Suppressor macrophage treated with lipopolysaccharide for 1 hour (primary cell): Measurements from ENCODE around the gene SS18L1.

Experiments used
- DNase-seq, 3 donors: peaks; one replicate each; pipeline ENCODE4 v3.0.0-alpha.2; 2020 to 2022

The SS18L1 gene

DNA sequence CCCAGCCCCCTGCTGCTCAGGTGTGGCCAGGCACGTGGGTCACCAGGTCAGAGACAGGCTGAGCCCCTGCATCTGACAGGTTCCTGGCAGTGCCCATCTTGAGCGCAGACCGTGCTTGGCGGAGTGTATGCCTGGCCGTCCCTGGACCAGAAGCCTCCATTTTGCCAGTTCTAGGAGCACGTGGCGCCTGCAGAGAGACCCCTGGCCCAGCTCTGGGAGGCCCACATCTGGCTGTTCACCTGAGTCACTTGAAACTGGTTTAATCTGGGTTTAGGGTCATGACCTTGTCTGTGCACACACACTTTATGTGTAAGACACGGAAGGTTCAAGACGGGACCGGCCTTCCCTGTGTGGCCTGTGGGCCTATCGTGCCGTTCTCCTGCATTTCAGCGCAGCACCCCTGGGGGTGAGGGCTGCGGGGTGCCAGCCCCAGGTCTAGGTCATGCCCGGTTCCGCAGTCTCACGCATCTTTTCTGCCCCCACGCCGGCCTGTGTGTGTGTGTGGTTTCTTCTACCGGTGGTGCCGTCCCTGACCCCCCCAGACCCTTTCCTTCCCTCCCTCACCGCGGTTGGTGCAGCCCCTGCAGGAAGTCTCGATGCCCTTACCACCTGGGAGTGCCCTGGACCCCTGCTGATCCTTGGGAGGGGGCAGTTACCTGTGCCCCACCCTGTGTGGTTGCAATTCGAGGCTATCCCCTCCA, 14.0 kb downstream of the SS18L1 start:
- no peak for DNase-seq

DNA sequence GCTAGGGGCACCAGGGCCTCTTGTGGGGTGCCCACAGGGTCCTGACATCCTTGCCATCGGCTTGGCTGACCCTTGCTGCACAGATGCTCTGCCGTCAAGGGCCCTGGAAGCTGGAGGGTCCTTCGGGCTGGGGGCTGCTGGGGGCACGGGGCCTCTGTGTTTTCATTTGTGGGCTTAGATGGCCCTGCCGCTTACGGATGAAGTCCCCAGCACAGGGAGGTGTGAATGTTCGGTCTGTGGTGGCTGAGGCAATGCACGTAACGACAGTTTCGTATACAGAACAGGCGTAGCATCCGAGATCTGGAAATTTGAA, 14.5 kb downstream of the SS18L1 start:
- no peak for DNase-seq

DNA sequence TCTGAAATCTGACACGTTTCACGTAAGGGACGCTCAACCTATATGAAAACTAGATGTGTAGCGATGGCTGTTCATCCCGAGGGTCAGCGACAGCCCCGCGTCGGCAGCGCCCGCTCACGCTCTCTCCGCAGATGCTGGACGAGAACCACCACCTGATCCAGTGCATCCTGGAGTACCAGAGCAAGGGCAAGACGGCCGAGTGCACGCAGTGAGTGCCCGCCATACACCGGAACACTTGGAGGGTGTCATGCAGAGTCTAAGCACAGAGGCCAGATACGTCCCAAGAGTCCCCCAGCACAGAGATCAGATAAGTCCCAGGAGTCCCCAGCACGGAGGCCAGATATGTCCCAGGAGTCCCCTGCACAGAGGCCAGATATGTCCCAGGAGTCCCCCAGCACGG, 15.0 kb downstream of the SS18L1 start:
- no peak for DNase-seq

DNA sequence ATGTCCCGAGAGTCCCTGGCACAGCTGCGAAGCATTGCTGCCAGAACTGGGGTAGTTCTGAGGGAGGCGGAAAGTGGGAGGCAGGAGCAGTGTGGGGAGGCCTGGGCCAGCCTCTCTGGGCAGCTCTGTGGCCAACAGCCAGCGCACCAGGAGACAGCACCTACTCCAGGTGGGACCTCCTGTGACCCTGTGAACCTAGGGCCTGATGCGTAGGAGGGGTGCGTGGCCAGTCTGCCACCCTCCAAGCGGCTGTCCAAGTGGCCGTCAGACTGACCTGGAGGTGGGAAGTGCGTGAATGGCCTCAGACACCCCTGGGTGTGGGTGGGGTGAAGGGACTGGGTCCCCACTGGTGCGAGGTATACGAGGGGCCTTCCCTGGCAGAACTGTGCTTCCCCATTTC, 15.5 kb downstream of the SS18L1 start:
- DNase-seq = no peak

DNA sequence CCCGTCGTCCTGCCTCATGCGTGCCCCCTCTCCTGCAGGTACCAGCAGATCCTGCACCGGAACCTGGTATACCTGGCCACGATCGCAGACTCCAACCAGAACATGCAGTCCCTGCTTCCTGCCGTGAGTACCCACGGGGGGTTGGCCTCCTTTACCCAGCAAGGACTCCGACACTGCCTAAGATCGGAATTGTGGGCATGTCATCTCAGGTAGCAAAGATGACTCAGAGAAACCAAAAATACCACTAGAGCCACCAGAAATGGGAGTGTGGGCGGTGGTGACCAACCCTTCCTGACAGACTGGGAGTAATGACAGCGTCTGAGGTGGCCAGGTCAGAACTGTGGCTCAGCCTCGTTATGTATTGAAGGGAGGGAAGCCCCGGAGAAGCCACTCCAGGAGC, 16.3 kb downstream of the SS18L1 start:
- DNase-seq = no peak

DNA sequence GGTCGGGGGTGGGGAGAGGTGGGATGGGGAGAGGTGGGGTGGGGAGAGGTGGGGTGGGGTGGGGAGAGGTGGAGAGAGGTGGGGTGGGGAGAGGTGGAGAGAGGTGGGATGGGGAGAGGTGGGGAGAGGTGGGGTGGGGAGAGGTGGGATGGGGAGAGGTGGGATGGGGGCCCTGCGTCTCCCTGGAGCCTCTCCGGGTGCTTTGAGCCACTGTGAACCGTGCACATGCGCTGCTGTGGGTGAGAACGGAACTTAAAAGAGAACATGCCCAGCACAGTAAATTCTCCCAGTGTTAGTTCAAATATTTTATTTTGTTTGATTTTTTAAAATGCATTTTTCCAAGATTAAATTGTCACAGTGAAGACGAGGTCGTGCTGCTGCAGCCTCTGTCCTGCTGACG, 16.7 kb downstream of the SS18L1 start:
- DNase-seq = no peak

DNA sequence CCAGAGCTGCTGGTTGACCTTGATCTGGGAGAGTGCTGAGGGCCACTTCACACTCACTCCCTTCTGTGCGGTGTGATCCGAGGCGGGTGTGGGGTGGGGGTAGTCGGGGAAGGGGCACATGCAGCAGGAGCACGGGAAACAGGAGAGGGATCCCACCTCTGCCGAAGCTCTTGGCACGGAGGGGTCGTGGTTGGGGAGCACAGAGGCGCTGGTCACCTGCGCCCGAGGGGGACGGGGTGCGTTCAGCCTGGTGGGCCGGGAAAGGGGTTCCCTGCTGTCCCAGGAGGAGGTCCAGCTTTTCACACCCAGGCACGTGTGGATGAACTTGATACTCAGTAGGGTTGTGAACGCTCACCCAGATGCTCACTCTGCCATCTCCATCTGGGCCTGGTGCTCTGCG, 17.3 kb downstream of the SS18L1 start:
- no peak for DNase-seq

DNA sequence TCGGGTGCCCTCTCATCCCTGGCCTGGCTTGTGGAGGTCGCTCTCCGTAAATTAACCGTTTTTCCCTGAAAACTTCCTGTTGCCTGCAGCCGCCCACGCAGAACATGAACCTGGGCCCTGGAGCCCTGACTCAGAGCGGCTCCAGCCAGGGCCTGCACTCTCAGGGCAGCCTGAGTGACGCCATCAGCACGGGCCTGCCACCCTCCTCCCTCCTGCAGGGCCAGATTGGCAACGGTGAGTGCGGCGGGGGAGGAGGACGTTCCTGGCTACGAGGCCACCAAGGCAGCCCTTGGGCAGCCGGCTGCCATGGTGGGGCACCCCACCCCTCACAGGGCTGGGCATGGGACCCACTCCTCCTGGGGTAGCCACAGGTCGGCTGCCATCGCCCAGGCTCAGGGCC, 17.8 kb downstream of the SS18L1 start:
- DNase-seq = no peak

DNA sequence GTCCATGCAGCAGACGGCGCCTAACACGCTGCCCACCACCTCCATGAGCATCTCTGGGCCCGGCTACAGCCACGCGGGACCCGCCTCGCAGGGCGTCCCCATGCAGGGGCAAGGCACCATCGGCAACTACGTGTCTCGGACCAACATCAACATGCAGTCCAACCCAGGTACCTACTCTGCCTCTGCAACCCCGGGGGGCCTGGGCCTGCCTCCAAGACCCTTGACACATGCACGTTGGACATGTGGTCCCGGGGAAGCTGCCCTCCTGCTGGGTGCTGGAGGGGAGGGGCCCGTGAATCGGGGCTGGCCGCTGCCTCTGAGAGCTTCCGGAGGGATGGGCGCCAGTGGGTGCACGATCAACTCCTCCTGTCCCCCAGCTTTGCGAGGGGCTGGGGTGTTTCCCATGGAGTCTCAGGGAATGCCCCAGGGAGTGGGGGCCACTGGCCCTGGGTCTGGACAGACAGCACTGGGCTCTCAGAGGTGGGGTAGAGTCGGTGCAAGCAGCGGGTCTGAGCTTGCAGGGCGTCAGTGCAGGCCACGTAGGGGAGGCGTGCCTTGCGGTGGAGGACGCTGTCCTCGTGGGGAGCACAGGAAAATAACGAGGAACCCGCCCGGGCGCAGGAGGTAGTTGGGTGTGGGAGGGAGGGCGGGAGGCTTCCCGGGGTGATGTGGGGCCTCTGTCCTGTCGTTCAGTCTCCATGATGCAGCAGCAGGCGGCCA, 19.4 kb downstream of the SS18L1 start:
- DNase-seq = no peak

DNA sequence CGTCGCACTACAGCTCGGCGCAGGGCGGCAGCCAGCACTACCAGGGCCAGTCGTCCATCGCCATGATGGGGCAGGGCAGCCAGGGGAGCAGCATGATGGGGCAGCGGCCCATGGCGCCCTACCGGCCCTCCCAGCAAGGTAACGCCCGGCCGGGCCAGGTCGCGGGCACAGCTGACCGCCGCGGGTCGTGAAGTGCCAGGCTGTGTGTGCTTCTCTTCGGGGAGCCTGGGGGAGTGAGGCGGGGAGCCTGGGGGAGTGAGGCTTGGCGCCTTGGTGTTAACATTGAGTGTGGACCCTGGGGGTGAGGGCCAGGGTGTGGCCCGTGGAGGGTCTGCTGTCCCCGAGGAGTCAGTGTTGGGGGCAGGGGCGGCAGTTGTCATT, 19.9 kb downstream of the SS18L1 start:
- DNase-seq = no peak

DNA sequence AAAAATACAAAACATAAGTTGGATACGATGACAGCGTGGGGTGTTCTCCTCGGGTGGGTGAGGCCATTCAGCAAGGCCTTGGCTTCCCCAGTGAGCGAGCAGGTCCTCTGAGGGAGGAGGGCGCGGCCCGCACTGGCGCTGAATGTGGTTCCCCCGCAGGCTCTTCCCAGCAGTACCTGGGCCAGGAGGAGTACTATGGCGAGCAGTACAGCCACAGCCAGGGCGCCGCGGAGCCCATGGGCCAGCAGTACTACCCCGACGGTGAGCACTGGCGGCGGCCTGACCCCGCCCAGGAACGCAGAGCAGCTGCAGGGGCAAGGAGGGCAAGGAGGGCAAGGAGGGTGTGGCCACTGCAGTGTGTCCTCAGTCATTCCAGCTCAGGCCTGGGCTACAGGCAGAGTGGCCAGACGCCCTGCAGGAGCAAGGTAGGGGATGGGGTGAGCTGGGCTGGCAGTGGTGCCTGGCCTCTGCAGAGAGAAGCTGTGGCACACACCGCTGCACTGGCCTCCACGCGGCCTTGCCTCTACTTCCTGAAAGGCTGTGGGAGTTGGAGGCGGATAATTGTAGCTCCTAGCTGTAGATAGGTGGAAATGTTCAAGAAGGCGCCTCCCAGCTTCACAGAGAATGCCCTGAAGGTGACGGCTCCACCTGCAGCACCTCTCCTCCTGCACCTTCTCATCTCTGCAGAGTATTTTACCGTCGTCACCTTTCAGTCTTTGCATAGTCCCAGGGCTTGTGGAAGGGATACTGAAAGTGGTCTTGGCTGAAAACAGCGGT, 20.6 kb downstream of the SS18L1 start:
- DNase-seq = no peak

DNA sequence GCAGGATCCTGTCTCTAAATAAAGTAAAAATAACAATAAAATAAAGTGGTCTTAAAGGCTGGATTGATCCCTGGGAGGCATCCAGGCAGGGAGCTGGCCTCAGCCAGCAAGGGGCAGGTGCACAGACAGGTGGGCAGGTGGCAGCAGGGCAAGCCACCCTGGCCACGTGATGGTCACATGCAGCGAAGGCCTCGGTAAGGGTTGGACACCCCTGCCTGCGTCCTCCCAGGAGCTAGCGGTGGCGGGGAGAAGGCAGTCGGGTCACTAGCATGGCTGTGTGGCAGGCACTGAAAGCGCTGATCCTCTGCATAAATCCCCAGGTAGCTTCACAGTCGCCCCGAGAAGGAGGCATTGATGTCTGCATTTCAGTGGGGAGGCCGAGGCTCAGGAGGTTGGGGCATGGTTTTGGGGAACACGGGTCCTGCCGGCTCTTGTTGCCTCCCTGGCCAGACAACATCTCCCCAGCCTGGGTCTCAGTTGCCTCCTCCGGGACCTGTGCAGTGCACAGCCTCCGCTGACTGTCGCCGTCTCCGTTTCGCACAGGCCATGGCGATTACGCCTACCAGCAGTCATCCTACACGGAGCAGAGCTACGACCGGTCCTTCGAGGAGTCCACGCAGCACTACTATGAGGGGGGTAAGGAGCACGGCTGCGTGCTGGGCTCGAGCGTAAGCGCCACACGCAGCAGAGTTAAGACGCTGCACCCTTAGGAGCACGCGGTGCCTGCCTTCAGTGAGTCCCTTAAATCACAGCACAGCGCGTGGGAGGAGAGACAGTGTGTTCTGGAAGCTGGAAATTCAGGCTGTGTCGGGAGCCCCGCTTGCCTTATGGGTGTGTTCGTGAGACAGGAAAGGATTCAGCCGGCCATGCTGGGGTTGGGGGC, 21.6 kb downstream of the SS18L1 start:
- DNase-seq = no peak

DNA sequence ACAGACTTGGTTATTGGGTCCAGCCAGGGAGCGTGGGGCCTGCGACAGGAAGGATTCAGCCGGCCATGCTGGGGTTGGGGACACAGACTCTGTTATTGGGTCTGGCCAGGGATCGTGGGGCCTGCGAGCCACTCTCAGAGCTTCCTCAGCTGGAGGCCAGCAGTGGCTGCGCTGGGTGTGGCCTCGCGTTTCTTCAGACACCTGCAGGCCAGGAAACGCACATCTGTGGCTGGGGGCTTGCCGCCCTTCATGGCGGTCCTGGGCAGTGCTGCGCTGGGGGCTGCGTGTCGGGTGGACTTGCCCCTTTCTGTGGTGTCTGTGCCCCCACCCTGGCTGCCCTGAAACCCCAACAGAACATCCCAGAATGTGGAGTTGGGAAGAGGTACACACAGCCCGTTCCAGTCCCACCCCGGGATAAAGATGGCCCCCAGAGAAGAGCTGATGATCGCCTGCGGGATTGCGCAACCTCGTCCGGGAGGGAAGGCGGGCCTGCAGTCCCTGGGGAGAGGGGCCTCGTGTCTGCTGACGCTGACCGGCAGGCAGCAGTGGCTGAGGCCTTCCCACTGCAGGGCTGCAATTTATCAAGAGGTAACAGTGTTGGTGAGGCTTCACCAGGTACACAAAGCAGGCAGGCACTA, 22.3 kb downstream of the SS18L1 start:
- no peak for DNase-seq

DNA sequence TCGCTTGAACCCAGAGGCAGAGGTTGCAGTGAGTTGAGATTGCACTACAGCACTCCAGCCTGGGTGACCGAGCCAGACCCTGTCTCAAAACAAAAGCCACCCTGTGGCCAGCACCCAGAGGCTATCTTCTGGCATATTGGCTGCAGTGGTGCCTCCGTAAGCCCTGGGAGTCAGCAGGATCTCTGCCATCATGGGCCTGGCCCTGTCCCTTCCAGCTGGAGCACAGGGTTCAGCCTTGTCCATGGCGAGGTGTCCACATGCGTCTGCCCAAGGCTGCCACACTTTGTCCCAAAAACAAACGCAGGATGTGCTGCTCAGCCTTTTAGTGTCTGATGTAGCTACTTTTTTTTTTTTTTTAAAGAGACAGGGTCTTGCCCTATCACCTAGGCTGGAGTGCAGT, 23.9 kb downstream of the SS18L1 start:
- no peak for DNase-seq

DNA sequence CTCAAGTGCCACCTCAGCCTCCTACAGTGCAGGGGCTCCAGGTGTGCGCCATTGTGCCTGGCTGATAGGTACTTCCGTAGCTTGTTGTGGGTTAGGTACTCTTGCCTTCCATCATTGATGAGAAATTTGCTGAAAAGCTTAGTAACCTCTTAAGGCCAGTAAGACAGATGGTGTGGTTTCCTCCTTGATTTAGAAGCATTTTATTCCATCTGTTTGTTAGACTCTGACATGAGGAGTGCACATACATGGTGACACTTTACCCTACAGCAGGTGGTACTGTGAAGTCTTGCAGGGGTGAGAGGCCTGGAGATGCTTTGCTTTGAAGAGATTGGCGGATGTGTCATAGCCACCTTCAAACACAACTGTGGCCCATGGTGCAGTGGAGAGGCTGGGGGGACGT, 24.5 kb downstream of the SS18L1 start:
- DNase-seq = no peak

DNA sequence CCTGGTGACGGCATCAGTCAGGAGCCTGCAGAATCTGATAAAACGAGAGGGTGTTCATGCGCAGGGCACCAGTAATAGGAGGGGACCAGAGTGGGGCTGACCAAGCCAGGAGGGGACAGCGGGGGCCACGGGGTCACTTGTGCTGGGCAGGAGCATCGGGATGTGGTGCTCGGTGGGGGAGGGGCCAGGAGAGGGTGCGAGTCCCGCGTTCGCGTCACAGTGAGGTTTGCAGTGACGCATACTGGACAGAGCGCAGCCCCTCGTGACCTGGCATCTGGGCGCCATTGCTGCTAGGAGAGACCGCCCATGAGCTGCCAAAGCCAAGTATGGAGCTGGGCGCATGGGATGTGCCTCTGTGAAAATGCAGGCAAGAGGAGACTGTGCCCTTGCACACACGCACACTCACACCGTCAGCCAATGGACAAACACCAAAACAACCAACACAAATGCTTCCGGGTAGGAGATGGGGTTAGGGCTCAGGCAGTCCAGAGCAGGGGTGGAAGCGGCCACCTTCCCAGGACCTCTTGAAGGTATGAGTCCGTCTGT, 25.4 kb downstream of the SS18L1 start:
- no peak for DNase-seq

DNA sequence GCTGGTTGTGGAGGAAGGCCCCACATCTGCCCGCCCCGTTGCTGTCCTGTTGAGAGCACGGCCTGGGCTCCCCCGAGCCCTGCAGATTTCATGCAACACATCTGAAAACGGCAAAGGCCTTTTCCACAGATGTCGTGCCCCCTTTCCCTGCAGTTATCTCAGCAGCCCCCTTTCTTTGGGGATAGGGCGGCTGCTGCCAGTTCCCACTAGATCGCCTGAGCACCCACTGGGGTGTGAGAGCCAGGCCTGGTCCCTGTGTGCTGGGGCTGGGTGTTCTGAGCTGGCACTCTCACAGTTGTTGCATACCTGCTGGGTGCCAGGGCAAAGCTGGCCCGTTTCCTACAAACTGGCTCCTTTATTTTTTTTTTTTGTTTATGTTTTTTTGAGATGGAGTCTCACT, 27.0 kb downstream of the SS18L1 start:
- DNase-seq = no peak

DNA sequence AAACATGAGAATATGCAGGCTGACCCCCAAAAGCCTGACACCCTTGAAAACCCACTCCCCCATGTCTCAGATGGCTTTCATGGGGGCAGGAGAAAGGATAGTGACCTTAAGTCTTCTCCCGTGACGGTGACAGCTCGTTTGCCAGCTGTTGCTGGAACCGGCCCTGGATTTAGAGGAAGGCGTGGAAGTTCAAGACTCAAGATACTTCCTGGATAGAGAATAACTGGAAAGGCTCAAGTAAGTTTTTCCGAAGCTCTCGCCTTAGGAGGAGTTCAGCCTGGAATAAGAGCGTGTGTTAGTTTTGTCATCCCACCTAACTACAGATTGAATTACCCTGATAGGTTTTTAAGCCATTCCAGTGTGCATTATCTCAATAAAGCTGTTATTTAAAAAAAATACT, 27.7 kb downstream of the SS18L1 start:
- DNase-seq = no peak

DNA sequence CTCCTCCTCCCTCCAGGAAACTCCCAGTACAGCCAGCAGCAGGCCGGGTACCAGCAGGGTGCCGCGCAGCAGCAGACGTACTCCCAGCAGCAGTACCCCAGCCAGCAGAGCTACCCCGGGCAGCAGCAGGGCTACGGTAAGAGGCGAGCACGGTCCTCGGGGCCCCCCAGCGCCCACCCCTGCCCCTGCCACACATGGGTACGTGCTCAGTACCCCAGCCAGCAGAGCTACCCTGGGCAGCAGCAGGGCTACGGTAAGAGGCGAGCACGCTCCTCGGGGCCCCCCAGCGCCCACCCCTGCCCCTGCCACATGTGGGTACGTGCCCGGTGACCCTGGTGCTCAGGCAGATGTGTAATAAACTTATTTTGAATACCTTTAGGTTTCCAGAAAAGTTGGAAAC, 29.1 kb downstream of the SS18L1 start:
- DNase-seq = no peak

DNA sequence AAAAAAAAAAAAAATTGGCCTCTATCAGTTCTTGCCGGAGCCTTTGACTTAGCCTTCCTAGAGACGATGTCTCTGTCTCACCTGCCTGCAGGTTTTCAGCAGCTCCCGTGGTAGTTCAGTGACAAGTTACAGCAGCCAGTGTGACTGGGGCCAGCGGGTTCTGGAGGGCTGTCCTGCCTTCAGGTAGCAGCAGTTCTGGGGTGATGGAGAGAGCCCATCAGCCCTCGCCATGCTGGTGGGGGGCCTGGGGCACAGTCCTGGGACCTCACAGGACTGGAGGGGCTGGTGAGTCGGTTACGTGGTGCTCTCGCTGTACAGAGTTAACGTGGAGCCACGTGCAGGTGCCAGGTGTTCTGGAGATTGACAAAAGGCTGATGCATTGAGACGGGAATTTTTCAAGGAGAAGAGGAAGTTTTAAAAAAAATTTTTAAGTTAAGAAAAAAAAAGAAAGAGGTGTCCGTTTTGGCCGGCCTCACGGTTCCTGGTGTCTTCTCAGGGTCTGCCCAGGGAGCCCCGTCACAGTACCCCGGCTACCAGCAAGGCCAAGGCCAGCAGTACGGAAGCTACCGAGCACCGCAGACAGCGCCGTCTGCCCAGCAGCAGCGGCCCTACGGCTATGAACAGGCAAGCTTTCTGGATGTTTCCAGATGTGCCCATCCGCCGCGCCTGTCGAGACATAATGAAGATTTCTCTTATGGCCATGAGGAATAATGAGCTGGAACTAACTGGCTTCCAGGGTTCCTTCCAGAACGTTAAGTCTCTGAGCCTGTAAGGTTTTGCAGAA, 30.6 kb downstream of the SS18L1 start:
- DNase-seq = no peak

DNA sequence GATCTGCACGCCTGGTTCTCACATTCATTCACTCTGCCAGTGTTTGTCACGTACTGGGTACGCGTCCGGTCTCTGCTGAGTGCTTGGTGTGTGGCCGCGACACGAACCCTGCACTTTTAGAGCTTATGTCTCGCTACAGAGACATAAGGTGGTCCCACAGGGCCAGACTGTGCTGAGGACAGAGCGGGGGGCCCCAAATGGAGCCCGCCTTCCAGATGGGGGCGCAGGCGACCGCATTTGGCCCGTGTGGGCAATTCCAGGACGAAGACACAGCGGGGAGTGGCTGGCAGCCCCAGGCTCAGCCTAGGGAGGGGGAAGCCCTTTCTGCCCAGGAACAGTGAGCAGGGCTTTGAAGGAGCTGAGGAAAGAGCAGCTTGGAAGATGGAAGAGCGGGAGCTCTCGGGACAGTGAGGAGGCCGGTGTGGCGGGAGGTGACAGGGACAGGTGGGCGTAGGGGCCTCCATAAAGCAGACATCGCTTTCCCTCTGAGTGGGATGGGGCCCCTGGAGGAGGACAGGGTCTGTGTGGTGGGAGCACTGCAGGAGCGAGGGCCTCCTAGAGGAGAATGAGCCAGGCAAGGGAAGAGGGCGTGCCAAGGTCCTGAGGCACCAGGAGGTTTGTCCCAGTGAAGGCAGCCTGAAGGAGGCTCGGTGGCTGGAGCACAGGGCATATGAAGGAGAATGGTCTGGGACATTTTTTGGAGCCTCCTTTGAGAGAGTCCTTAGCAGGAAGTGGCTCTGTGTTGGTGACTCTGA, 31.5 kb downstream of the SS18L1 start:
- no peak for DNase-seq
